A549 (cell line): ENCODE data around the gene BEND5. TPM values are rescaled to one million over a fixed set of nuclear protein-coding genes. Genes with fewer than 3 reads are reported as not detected.

ENCODE experiments used
- ATAC-seq, 2 experiments: fragments of 200-7000 bp in 1 of 2; fragments of >200 bp in 1 of 2; cut with Nextera tagmentation in 1 of 2; cut with Tn5 transposase in 1 of 2; 3 replicates each; pipeline versions ENCODE4 v1.8.0 to v1.9.1; 2018 to 2020; ENCODE audit warnings: mild to moderate bottlenecking in 1 of 2, moderate library complexity in 1 of 2
- CTCF ChIA-PET: fragments of 300-600 bp; sonication (Branson Sonifier 250); formaldehyde crosslinking; extraction: SDS; loops from one replicate; lab custom pipeline; 2021; ENCODE audit warnings: antibody characterized with exemption, inconsistent platforms; lab: Yijun Ruan, JAX
- POLR2A ChIA-PET: fragments of 350-600 bp; formaldehyde crosslinking; extraction: SDS; loops from one replicate; lab custom pipeline; 2021; ENCODE audit warnings: antibody characterized with exemption, inconsistent platforms; lab: Yijun Ruan, JAX
- DNase-seq, 2 experiments: peaks; one replicate each; pipeline versions ENCODE4 v3.0.0 to v3.0.0-alpha.2; 2011 to 2016; ENCODE audit warnings: low read depth in 1 of 2, low spot score in 1 of 2
- FAIRE-seq: peaks from 2 replicates; lab custom pipeline; 2011; peaks lifted over from hg19 to GRCh38; lab: Jason Lieb, UNC
- H3K27ac ChIP-seq, 2 experiments: fragments of >200 bp; sonication (Bioruptor Twin); formaldehyde crosslinking; 3 replicates each; pipeline ENCODE4 v1.5.1; 2016 to 2017
- H3K4me1 ChIP-seq: fragments of >200 bp; sonication (Bioruptor Twin); formaldehyde crosslinking; 3 replicates; pipeline ENCODE4 v1.6.1; 2016
- H3K4me2 ChIP-seq: fragments of >200 bp; sonication (Bioruptor Twin); formaldehyde crosslinking; 3 replicates; pipeline ENCODE4 v1.6.1; 2016
- H3K4me3 ChIP-seq: fragments of >200 bp; sonication (Bioruptor Twin); formaldehyde crosslinking; 3 replicates; pipeline ENCODE4 v1.5.1; 2016
- H3K9me3 ChIP-seq: fragments of >200 bp; sonication (Bioruptor Twin); formaldehyde crosslinking; 3 replicates; pipeline ENCODE4 v1.6.1; 2016
- BCL3 ChIP-seq: fragments of >200 bp; sonication (Bioruptor Twin); formaldehyde crosslinking; IDR thresholded peaks from 3 replicates; pipeline ENCODE4 v1.6.1; 2016
- CHD2 ChIP-seq: fragments of 150-350 bp; IDR thresholded peaks from 2 replicates; pipeline ENCODE4 v1.6.1; 2014; ENCODE audit warnings: low read length; ENCODE audit not compliant: partially characterized antibody
- CHD4 ChIP-seq: fragments of 200-600 bp; sonication (generic); IDR thresholded peaks from 2 replicates; pipeline ENCODE4 v1.6.1; 2016; ENCODE audit warnings: antibody characterized with exemption, mild to moderate bottlenecking, borderline replicate concordance
- CTCF ChIP-seq: fragments of >200 bp; sonication (Bioruptor Twin); formaldehyde crosslinking; IDR thresholded peaks from 3 replicates; pipeline ENCODE4 v1.5.1; 2016
- ELK1 ChIP-seq: fragments of 150-350 bp; IDR thresholded peaks from 2 replicates; pipeline ENCODE4 v1.6.1; 2014; ENCODE audit warnings: low read depth, mild to moderate bottlenecking, low read length
- ESRRA ChIP-seq: fragments of 150-350 bp; IDR thresholded peaks from 2 replicates; pipeline ENCODE4 v1.6.1; 2014; ENCODE audit warnings: mild to moderate bottlenecking, low read length, borderline replicate concordance
- FOSB ChIP-seq: fragments of 250-450 bp; sonication (Bioruptor Pico); IDR thresholded peaks from 2 replicates; pipeline ENCODE4 v1.5.0; 2020; ENCODE audit warnings: mild to moderate bottlenecking, moderate library complexity
- GATA3 ChIP-seq: IDR thresholded peaks from 2 replicates; pipeline ENCODE4 v1.6.1; 2012; ENCODE audit warnings: borderline replicate concordance
- HDAC2 ChIP-seq: fragments of 200-600 bp; sonication (generic); IDR thresholded peaks from 2 replicates; pipeline ENCODE4 v1.6.1; 2016
- HES2 ChIP-seq: fragments of >200 bp; sonication (Bioruptor Twin); formaldehyde crosslinking; IDR thresholded peaks from 2 replicates; pipeline ENCODE4 v1.6.1; 2016
- HOXB13 ChIP-seq: fragments of 250-450 bp; sonication (Bioruptor Pico); IDR thresholded peaks from 2 replicates; pipeline ENCODE4 v1.5.0; 2020; ENCODE audit warnings: low read depth, mild to moderate bottlenecking, moderate library complexity
- KDM1A ChIP-seq: fragments of 200-600 bp; sonication (generic); IDR thresholded peaks from 2 replicates; pipeline ENCODE4 v1.6.1; 2016; ENCODE audit warnings: low read depth, mild to moderate bottlenecking
- KDM5A ChIP-seq: fragments of 200-600 bp; sonication (generic); IDR thresholded peaks from 2 replicates; pipeline ENCODE4 v1.6.1; 2016; ENCODE audit warnings: antibody characterized with exemption, mild to moderate bottlenecking
- NPAS2 ChIP-seq: fragments of 250-450 bp; sonication (Bioruptor Pico); IDR thresholded peaks from 2 replicates; pipeline ENCODE4 v1.8.0; 2022; ENCODE audit warnings: mild to moderate bottlenecking, moderate library complexity, borderline replicate concordance
- PBX3 ChIP-seq: IDR thresholded peaks from 2 replicates; pipeline ENCODE4 v1.6.1; 2012
- PHF8 ChIP-seq: fragments of 200-600 bp; sonication (generic); IDR thresholded peaks from 2 replicates; pipeline ENCODE4 v1.6.1; 2016; ENCODE audit warnings: low read depth, mild to moderate bottlenecking, antibody characterized with exemption, moderate library complexity, borderline replicate concordance
- POLR2AphosphoS2 ChIP-seq: conservative IDR thresholded peaks from 2 replicates; pipeline ENCODE4 v1.6.1; 2012; ENCODE audit warnings: low read length, improper control_type of control experiment, inconsistent platforms
- RCOR1 ChIP-seq: fragments of 150-350 bp; IDR thresholded peaks from 2 replicates; pipeline ENCODE4 v1.6.1; 2014; ENCODE audit warnings: antibody characterized with exemption, low read length, low read depth
- RNF2 ChIP-seq: fragments of 200-600 bp; sonication (generic); IDR thresholded peaks from 2 replicates; pipeline ENCODE4 v1.6.1; 2016; ENCODE audit warnings: low read depth, mild to moderate bottlenecking, antibody characterized with exemption, moderate library complexity, borderline replicate concordance
- TFCP2L1 ChIP-seq: fragments of 250-450 bp; sonication (Bioruptor Pico); IDR thresholded peaks from 2 replicates; pipeline ENCODE4 v1.5.0; 2021; ENCODE audit warnings: mild to moderate bottlenecking
- TP53 ChIP-seq: fragments of 250-450 bp; sonication (Bioruptor Pico); IDR thresholded peaks from 2 replicates; pipeline ENCODE4 v1.5.0; 2021; ENCODE audit warnings: mild to moderate bottlenecking, moderate library complexity
- ZC3H11A ChIP-seq: fragments of 450-650 bp; IDR thresholded peaks from 2 replicates; pipeline ENCODE4 v1.6.1; 2014; ENCODE audit warnings: antibody characterized with exemption, mild to moderate bottlenecking
- ZNF302 ChIP-seq: fragments of 250-450 bp; sonication (Bioruptor Pico); IDR thresholded peaks from 2 replicates; pipeline ENCODE4 v1.9.0; 2021; ENCODE audit warnings: inconsistent platforms, mild to moderate bottlenecking, moderate library complexity
- ZSCAN20 ChIP-seq: fragments of 250-450 bp; sonication (Bioruptor Pico); IDR thresholded peaks from 2 replicates; pipeline ENCODE4 v1.8.0; 2022; ENCODE audit warnings: mild to moderate bottlenecking, moderate library complexity
- WGBS: methylation state at CpG from one replicate; pipeline ENCODE4 v1.1.6; 2017; ENCODE audit errors: missing lambda C conversion rate; 5-methylcytosine and 5-hydroxymethylcytosine counted together
- polyA plus RNA-seq, 4 experiments: library from polyadenylated mRNA; depleted of rRNA in 3 of 4; stranded (reverse); fragments of >200 nt; fragmentation: RNase III in 1 of 4; extraction: RNeasy Plus Mini Kit Qiagen cat#74134 plus additional on column Dnase treatment in 1 of 4; gene quantifications; 2 replicates in 3 of 4; 3 replicates in 1 of 4; pipeline ENCODE4 v1.2.3, GENCODE V29; 2011 to 2017

BEND5 gene
- polyA plus RNA-seq, 2 of the 4 experiments (the other 2 are of a cell fraction), result not detected

GRCh38 chr1:48718705-48719104 lies 58.0 kb downstream of the BEND5 start:
- no peak overlapping the region for H3K4me3 ChIP-seq
- POLR2A ChIA-PET, result no interaction called here
- no peak for DNase-seq
- CTCF ChIA-PET, result no interaction called here
- H3K4me1 ChIP-seq, result no peaks in the 10 kb centered on the region
- WGBS, result 12% methylated on average over 2 of the region's 4 CpGs
- no peak for TF ChIP-seq PBX3
- TF ChIP-seq TFCP2L1, result no peak
- no peak for TF ChIP-seq TP53 (CRISPR knock-in tag)
- no peak for TF ChIP-seq GATA3
- no peak for TF ChIP-seq RCOR1
- TF ChIP-seq CTCF, result no peak
- TF ChIP-seq, all 56 proteins: peak for 0
- no peak overlapping the region for H3K4me2 ChIP-seq
- no peak overlapping the region for H3K27ac ChIP-seq
- ATAC-seq, result no peak
- no peak for FAIRE-seq
- H3K9me3 ChIP-seq, result no peaks in the 10 kb centered on the region

GRCh38 chr1:48718116-48718630 lies 58.5 kb downstream of the BEND5 start:
- no peak overlapping the region for H3K4me2 ChIP-seq
- TF ChIP-seq ESRRA (no peak), RNF2 (no peak), KDM1A (no peak), ELK1 (no peak), NPAS2 (CRISPR knock-in tag) (no peak), FOSB (CRISPR knock-in tag) (no peak), ZSCAN20 (no peak), HDAC2 (no peak), HOXB13 (CRISPR knock-in tag) (no peak), POLR2AphosphoS2 (no peak), CHD4 (no peak), HES2 (no peak), ZNF302 (CRISPR knock-in tag) (no peak), CHD2 (no peak), BCL3 (no peak), PHF8 (no peak), KDM5A (no peak), ZC3H11A (no peak)
- TF ChIP-seq, all 56 proteins: peak for 0
- ATAC-seq (no peak), FAIRE-seq (no peak), DNase-seq (no peak)
- Histone ChIP-seq H3K9me3 (no peaks in the 10 kb centered on the region), H3K4me1 (no peaks in the 10 kb centered on the region), H3K4me3 (no peak overlapping the region), H3K27ac (no peak overlapping the region)
- CTCF ChIA-PET, result no interaction called here
- POLR2A ChIA-PET, result no interaction called here
